Kidney epithelial cell (primary cell): Measurements from ENCODE around the gene TPTE2. TPM values are rescaled to one million over a fixed set of nuclear protein-coding genes. Genes with fewer than 3 reads are reported as not detected.
"Not testable (repeated sequence)": the region's sequence is repeated elsewhere in the genome, so short reads cannot be mapped to it uniquely, and the experiment has no call there.

Experiments used
- DNase-seq: peaks from one replicate; pipeline ENCODE4 v3.0.0-alpha.2; 2010; ENCODE audit warnings: low read depth
- H3K27me3 ChIP-seq: 2 replicates; pipeline ENCODE4 v1.6.0; 2011; ENCODE audit warnings: low read length; ENCODE audit not compliant: control insufficient read depth, insufficient read depth
- H3K36me3 ChIP-seq: 2 replicates; pipeline ENCODE4 v1.5.1; 2011; ENCODE audit warnings: low read length; ENCODE audit not compliant: control insufficient read depth, insufficient read depth
- H3K4me3 ChIP-seq: 2 replicates; pipeline ENCODE4 v1.5.1; 2011; ENCODE audit warnings: low read depth, mild to moderate bottlenecking, control low read depth, low read length
- CTCF ChIP-seq: IDR thresholded peaks from 2 replicates; pipeline ENCODE4 v1.5.1; 2011; ENCODE audit warnings: mild to moderate bottlenecking, moderate library complexity, low read length, control low read depth, inconsistent platforms; ENCODE audit not compliant: insufficient read depth, poor library complexity, severe bottlenecking
- total RNA-seq: library from RNA; depleted of rRNA; stranded (reverse); fragments of >200 nt; gene quantifications from 2 replicates; pipeline ENCODE4 v1.2.3, GENCODE V29; 2015

Gene TPTE2
- total RNA-seq = 0.29 TPM in 1 of 2 replicates, not detected in the other

- H3K4me3 ChIP-seq, DNase-seq, H3K36me3 ChIP-seq, H3K27me3 ChIP-seq: not testable (repeated sequence)
Observed at GRCh38 chr13:19561127-19561582, at the start of gene TPTE2. TPTE2 (minus strand) TSS chr13:19561532; CDS start chr13:19503234, 58,298 bp downstream.

- H3K36me3 ChIP-seq = no peaks in the 10 kb centered on the region
- no peak for DNase-seq
- H3K27me3 ChIP-seq = no peaks in the 10 kb centered on the region
- no peak overlapping the region for H3K4me3 ChIP-seq
- TF ChIP-seq CTCF = no peak
Observed at GRCh38 chr13:19607523-19608078, 46.3 kb upstream of the TPTE2 start.

- no peaks in the 10 kb centered on the region for H3K27me3 ChIP-seq
- H3K4me3 ChIP-seq = no peak overlapping the region
- TF ChIP-seq CTCF = no peak
- no peaks in the 10 kb centered on the region for H3K36me3 ChIP-seq
- DNase-seq = no peak
Observed at GRCh38 chr13:19606737-19607136, 45.4 kb upstream of the TPTE2 start.

GRCh38 chr13:19606152-19606551, 44.8 kb upstream of the TPTE2 start:
- DNase-seq = no peak
- TF ChIP-seq CTCF = no peak
- Histone ChIP-seq H3K27me3 (no peaks in the 10 kb centered on the region), H3K4me3 (no peak overlapping the region), H3K36me3 (no peaks in the 10 kb centered on the region)

- no peak for DNase-seq
- Histone ChIP-seq H3K36me3 (no peaks in the 10 kb centered on the region), H3K27me3 (no peaks in the 10 kb centered on the region), H3K4me3 (no peak overlapping the region)
- TF ChIP-seq CTCF = no peak
Observed at GRCh38 chr13:19605161-19605955, 44.0 kb upstream of the TPTE2 start.

- no peaks in the 10 kb centered on the region for H3K36me3 ChIP-seq
- TF ChIP-seq CTCF = no peak
- no peak overlapping the region for H3K4me3 ChIP-seq
- no peak for DNase-seq
- no peaks in the 10 kb centered on the region for H3K27me3 ChIP-seq
Observed at GRCh38 chr13:19604306-19604705, 43.0 kb upstream of the TPTE2 start.
